HepG2 (cell line): ENCODE results near the gene ITIH1. TPM values are rescaled to one million over a fixed set of nuclear protein-coding genes. Genes with fewer than 3 reads are reported as not detected.

Experiments used
- GATAD2A ChIP-seq: IDR thresholded peaks from 2 replicates; pipeline ENCODE4 v1.6.1; 2016
- IRF2 ChIP-seq: IDR thresholded peaks from 2 replicates; pipeline ENCODE4 v1.6.1; 2018; ENCODE audit warnings: missing genetic modification reagents, missing compliant biosample characterization
- MLX ChIP-seq: IDR thresholded peaks from 2 replicates; pipeline ENCODE4 v1.6.1; 2016
- PAX8 ChIP-seq: sonication (generic); formaldehyde crosslinking; IDR thresholded peaks from 2 replicates; pipeline ENCODE4 v1.8.0; 2022; ENCODE audit warnings: mild to moderate bottlenecking, missing genetic modification reagents, borderline replicate concordance
- PHF21A ChIP-seq: sonication (generic); formaldehyde crosslinking; IDR thresholded peaks from 2 replicates; pipeline ENCODE4 v1.5.0; 2020; ENCODE audit warnings: mild to moderate bottlenecking, missing genetic modification reagents
- PITX1 ChIP-seq: sonication (generic); formaldehyde crosslinking; IDR thresholded peaks from 2 replicates; pipeline ENCODE4 v1.5.1; 2020; ENCODE audit warnings: mild to moderate bottlenecking, missing genetic modification reagents
- PRMT3 ChIP-seq: sonication (generic); formaldehyde crosslinking; IDR thresholded peaks from 2 replicates; pipeline ENCODE4 v1.8.1; 2022; ENCODE audit warnings: low read depth, mild to moderate bottlenecking, moderate library complexity, missing genetic modification reagents, borderline replicate concordance
- RFXAP ChIP-seq: sonication (generic); formaldehyde crosslinking; IDR thresholded peaks from 2 replicates; pipeline ENCODE4 v1.4.0; 2020; ENCODE audit warnings: missing genetic modification reagents, borderline replicate concordance
- ZNF704 ChIP-seq: sonication (generic); formaldehyde crosslinking; IDR thresholded peaks from 2 replicates; pipeline ENCODE4 v1.8.1; 2023; ENCODE audit warnings: mild to moderate bottlenecking, inconsistent platforms, moderate library complexity, missing genetic modification reagents, borderline replicate concordance
- ZNF780A ChIP-seq: sonication (generic); formaldehyde crosslinking; IDR thresholded peaks from 2 replicates; pipeline ENCODE4 v1.8.0; 2022; ENCODE audit warnings: mild to moderate bottlenecking, missing genetic modification reagents, moderate library complexity
- polyA plus RNA-seq, 8 experiments: library from polyadenylated mRNA; depleted of rRNA in 3 of 8; stranded (reverse) in 7 of 8; unstranded in 1 of 8; fragments of >200 nt; fragmentation: Illumina TruSeq in 4 of 8; extraction: Trizol in 4 of 8; gene quantifications; 2 replicates each; pipeline versions ENCODE4 v1.2.1 to v1.2.3, GENCODE V29; 2011 to 2016; ENCODE audit warnings: low read depth in 4 of 8, missing spikeins in 1 of 8, mixed read lengths in 1 of 8; ENCODE audit not compliant: insufficient read depth in 1 of 8
- total RNA-seq, 5 experiments: library from RNA; depleted of rRNA; stranded (reverse); fragments of >200 nt; fragmentation: Illumina TruSeq; extraction: Trizol; gene quantifications; 2 replicates each; pipeline ENCODE4 v1.2.3, GENCODE V29; 2016; ENCODE audit warnings: low read depth in 1 of 5

ITIH1 gene
- total and polyA plus RNA-seq, 2 of the 13 experiments (the other 11 are each of a cell fraction or from before 2014, with no cell fraction given) = 12.3 to 19.6 TPM

- TF ChIP-seq PITX1 (CRISPR knock-in tag) = no peak
- TF ChIP-seq ZNF780A = no peak
- TF ChIP-seq ZNF704 (CRISPR knock-in tag) = no peak
- no peak for TF ChIP-seq PAX8 (CRISPR knock-in tag)
- TF ChIP-seq IRF2 (CRISPR knock-in tag) = no peak
- TF ChIP-seq PRMT3 = no peak
- TF ChIP-seq PHF21A (CRISPR knock-in tag) = 0 out of 2 replicates have a peak, but pooled peaks have one; percentile 59
- TF ChIP-seq GATAD2A (CRISPR knock-in tag) = 0 out of 2 replicates have a peak, but pooled peaks have one; percentile 13
- no peak for TF ChIP-seq RFXAP (CRISPR knock-in tag)
- no peak for TF ChIP-seq MLX (CRISPR knock-in tag)
- TF ChIP-seq, all 625 proteins: peak for 46
These were observed 10.6 kb downstream of the ITIH1 start (continued) for GRCh38 chr3:52787672-52788625.
